ENCODE results near the gene CD53.

- TF ChIP-seq CTCF (IDR thresholded peaks at IDR 0.05) (no peak), EP300 (IDR thresholded peaks at IDR 0.05) (no peak), POLR2A (IDR thresholded peaks at IDR 0.05) (no peak)
These were observed 1.6 kb downstream of the CD53 start for GRCh38 chr1:110874324-110875215.

All from tibial nerve (tissue), 4 donors.